RWPE1 (cell line): ENCODE measurements around the gene NT5DC1.
A peak's percentile ranks its signal among the peaks of the same experiment; 100 is the strongest.

Experiments
- CTCF ChIA-PET: fragments of 350-600 bp; sonication (Branson Sonifier 250); formaldehyde crosslinking; extraction: SDS; loops from one replicate; lab custom pipeline; 2021; lab: Yijun Ruan, JAX
- POLR2A ChIA-PET: fragments of 400-600 bp; formaldehyde crosslinking; extraction: SDS; loops from one replicate; lab custom pipeline; 2020; ENCODE audit warnings: antibody characterized with exemption; ENCODE audit not compliant: low non-redundant PET; lab: Yijun Ruan, JAX
- DNase-seq: peaks from one replicate; pipeline ENCODE4 v3.0.0; 2012; ENCODE audit warnings: low spot score
- H3K27ac ChIP-seq: fragments of 450-650 bp; 2 replicates; pipeline ENCODE4 v1.5.1; 2017
- TF ChIP-seq, protein P1 (sequence below): fragments of 450-650 bp; conservative IDR thresholded peaks from 2 replicates; pipeline ENCODE4 v1.5.1; 2017; ENCODE audit warnings: low read depth, mild to moderate bottlenecking

Gene NT5DC1

DNA sequence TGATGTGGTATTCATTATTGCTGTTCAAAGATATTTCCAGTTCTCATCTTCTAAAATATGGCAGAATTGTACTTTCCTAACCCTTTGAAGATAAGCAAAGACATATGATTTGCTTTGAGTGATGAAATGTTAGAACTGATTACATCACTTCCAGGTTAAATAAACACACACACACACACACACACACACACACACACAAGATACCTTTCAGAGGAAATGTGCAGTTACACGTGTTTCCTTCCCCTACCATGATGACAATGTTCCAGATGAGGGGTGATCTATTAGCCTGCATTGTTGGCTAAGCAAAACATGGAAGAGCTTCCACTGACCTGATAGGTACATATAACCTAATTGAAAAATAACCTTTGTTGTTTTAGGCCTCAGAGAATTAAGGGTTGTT lies 28.3 kb upstream of the NT5DC1 start:
- TF ChIP-seq, protein P1, sequence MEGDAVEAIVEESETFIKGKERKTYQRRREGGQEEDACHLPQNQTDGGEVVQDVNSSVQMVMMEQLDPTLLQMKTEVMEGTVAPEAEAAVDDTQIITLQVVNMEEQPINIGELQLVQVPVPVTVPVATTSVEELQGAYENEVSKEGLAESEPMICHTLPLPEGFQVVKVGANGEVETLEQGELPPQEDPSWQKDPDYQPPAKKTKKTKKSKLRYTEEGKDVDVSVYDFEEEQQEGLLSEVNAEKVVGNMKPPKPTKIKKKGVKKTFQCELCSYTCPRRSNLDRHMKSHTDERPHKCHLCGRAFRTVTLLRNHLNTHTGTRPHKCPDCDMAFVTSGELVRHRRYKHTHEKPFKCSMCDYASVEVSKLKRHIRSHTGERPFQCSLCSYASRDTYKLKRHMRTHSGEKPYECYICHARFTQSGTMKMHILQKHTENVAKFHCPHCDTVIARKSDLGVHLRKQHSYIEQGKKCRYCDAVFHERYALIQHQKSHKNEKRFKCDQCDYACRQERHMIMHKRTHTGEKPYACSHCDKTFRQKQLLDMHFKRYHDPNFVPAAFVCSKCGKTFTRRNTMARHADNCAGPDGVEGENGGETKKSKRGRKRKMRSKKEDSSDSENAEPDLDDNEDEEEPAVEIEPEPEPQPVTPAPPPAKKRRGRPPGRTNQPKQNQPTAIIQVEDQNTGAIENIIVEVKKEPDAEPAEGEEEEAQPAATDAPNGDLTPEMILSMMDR = no peak
- no peak overlapping the region for H3K27ac ChIP-seq
- no peak for DNase-seq
- CTCF ChIA-PET = no interaction called here
- POLR2A ChIA-PET = no interaction called here

DNA sequence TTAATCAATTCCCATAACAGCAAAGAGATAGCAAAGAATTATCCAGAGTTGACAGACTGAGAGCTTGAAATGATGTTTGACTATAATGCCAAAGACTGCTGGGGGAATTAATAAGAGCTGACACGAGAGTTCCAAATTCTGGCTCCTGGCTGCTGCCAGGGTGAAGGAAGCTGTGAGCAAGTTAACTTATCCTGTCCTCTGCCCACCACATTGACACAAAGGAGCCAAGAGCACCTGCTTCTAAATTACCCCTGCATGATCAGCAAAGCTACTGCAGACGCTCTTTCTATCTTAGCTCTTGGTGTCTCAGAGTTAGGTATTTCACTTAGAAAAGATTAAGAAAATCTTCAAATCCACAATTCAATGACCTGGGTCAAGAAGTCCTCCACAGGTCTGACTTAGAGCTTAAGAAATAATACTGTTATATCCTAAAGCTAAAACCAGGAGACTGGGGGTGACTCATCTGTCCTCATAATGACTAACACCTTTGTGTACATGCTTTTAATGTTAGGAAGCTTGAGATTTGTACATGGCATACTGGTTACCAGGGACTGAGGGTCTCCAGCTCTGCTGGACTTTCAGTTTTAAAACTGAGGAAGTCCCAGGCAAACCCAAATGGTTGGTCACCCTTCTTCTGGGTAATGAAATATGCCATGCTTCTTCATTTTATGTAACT lies 26.8 kb upstream of the NT5DC1 start:
- no peak overlapping the region for H3K27ac ChIP-seq
- peak; percentile 64 for DNase-seq
- ChIA-PET POLR2A (no interaction called here), CTCF (interaction anchor here (0.6 to 1.3 kb wide), 2 partner anchors 13 to 38 kb away, joined by 3 to 4 read pairs; partner anchors contain the start of gene FRK)
- TF ChIP-seq, protein P1 = no peak

DNA sequence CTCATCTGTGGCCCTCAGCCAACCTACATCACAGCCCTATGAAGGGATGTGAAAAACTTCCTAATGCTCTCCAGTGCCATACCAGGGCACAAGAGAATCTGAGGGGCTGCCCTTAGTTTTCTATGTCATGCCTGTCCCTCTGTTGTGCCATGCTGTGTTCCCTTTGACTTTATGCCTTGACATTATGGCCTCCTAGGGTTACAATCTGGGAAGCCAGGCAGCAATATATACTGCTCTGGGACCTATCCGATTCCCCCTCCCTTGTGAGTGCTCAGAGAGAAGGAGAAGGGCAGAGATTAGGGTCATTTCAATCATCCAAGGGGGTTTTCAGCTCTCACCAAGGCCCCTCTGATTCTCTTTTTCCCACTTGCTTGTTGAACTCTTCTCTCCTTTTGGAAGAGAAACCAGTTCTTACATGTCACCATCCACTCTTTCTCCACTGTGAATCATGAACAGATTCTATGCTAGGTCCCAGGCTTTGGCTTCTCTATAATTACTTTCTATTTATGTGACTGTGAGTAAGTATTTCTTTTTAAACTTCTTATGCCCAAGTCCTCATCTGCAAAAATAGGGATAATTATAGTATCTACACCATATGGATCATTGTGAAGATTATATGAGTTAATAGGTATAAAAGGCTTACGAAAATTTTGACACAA lies 25.8 kb upstream of the NT5DC1 start:
- DNase-seq = no peak
- H3K27ac ChIP-seq = no peak overlapping the region
- ChIA-PET CTCF (interaction anchor here (0.9 kb wide), 1 partner anchor 12 kb away, joined by 3 read pairs; no protein-coding TSS in a partner anchor), POLR2A (no interaction called here)
- TF ChIP-seq, protein P1 = no peak

DNA sequence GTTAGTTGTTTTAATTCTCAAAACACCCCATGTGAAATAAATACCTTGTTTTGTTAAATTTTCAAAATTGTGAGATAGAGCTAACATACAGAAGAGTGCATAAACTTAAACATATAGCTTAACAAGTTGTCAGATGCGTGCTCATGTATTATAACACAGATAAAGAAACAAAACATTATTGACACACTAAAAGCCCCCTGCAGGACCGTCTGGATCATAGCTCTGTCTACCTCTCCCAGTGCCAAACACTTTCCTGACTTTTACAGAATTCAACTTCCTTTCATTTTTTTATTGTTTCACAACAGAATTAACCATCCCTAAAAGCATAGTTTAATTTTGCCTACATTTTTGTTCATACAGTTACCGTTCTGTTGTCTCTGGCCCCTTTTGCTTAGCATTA lies 22.1 kb upstream of the NT5DC1 start:
- H3K27ac ChIP-seq = no peak overlapping the region
- TF ChIP-seq, protein P1 = no peak
- no peak for DNase-seq
- ChIA-PET POLR2A (no interaction called here), CTCF (no interaction called here)

DNA sequence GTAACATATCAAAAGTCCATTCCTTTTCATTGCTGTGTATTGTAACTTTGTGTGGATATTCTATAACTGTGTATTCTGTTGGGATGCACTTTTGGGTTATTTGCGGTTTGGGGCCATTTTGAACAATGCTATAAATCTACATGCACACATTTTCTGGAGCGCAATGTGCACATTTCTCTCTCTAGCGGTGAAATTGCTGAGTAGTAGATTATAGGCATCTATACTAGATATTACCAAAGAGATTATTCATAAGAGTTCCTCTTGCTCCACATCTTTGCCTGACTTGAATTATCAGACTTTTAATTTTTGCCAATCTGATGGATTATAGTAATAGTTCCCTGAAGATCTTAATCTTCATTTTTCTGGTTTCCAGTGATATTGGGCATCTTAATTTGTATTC lies 21.7 kb upstream of the NT5DC1 start:
- CTCF ChIA-PET = no interaction called here
- no peak for DNase-seq
- POLR2A ChIA-PET = no interaction called here
- TF ChIP-seq, protein P1 = no peak
- no peak overlapping the region for H3K27ac ChIP-seq

DNA sequence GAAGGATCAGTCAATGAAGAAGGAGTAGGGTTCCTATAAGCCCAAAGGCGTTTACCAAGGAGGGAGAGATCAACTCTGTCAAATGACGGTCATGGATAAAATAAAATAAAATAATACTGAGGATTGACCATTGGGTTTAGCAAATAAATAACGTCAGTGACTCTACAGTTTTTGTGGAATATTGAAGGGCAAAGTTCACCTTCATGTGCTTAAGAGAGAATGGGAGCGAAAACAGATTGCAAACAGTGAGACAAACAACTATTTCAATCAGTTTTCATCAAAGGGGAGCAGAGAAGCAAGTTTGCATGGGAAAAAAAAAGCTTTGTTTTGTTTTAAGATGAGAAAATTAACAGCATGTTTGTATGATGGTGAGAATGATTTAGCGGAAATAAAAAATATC lies 17.6 kb upstream of the NT5DC1 start:
- ChIA-PET POLR2A (no interaction called here), CTCF (interaction anchor here (0.6 kb wide), 1 partner anchor 18 kb away, joined by 4 read pairs; no protein-coding TSS in a partner anchor)
- TF ChIP-seq, protein P1 = no peak
- no peak overlapping the region for H3K27ac ChIP-seq
- no peak for DNase-seq
